BLaER1 (cell line): Measurements from ENCODE around the gene PTPRN.

Source experiments
- H3K27ac ChIP-seq: shearing (Covaris generic); formaldehyde crosslinking; 2 replicates; pipeline ENCODE4 v1.8.1; 2022
- H3K27me3 ChIP-seq: shearing (Covaris generic); formaldehyde crosslinking; 2 replicates; pipeline ENCODE4 v1.8.1; 2022
- H3K36me3 ChIP-seq: shearing (Covaris generic); formaldehyde crosslinking; 2 replicates; pipeline ENCODE4 v1.8.1; 2022
- H3K4me1 ChIP-seq: shearing (Covaris generic); formaldehyde crosslinking; 2 replicates; pipeline ENCODE4 v1.8.1; 2022
- H3K4me2 ChIP-seq: shearing (Covaris generic); formaldehyde crosslinking; 2 replicates; pipeline ENCODE4 v1.8.1; 2022
- H3K4me3 ChIP-seq: shearing (Covaris generic); formaldehyde crosslinking; 2 replicates; pipeline ENCODE4 v1.8.1; 2022
- H3K9ac ChIP-seq: shearing (Covaris generic); formaldehyde crosslinking; 2 replicates; pipeline ENCODE4 v1.8.1; 2022
- H3K9me3 ChIP-seq: shearing (Covaris generic); formaldehyde crosslinking; 2 replicates; pipeline ENCODE4 v1.8.1; 2022
- H4K20me1 ChIP-seq: shearing (Covaris generic); formaldehyde crosslinking; 2 replicates; pipeline ENCODE4 v1.8.1; 2022
- Cebpa-rat ChIP-seq: shearing (Covaris generic); IDR thresholded peaks from 2 replicates; pipeline ENCODE4 v1.8.1; 2022

Gene PTPRN

DNA sequence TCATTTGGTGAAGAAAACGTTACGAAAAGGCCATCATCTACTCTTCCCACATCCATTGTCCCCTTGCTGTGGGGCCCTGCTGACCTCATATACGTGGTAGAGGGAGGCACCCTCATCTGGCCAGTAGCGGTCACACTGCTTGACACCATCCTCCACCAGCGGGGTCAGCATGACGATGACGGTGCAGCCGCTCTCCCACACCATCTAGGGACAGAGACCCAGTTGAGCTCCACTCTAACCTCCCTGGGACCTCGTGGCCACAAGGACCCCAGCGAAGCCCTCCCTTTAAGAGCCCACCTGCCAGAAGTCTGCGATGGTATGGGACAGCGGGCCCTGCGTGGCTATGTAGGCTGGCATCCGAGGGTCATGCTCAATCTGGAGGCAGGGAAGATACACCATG lies 13.1 kb downstream of the PTPRN start:
- H4K20me1 ChIP-seq = no peaks in the 10 kb centered on the region; the same call in 1 of the 2 replicates
- H3K4me2 ChIP-seq = no peak overlapping the region
- no peak overlapping the region for H3K27ac ChIP-seq
- H3K36me3 ChIP-seq = no peaks in the 10 kb centered on the region
- no peak overlapping the region for H3K4me3 ChIP-seq
- H3K4me1 ChIP-seq = peaks cover 19% of the 10 kb centered on the region
- H3K27me3 ChIP-seq = peaks cover 24% of the 10 kb centered on the region
- TF ChIP-seq Cebpa-rat = no peak
- H3K9ac ChIP-seq = no peak overlapping the region
- no peaks in the 10 kb centered on the region for H3K9me3 ChIP-seq

DNA sequence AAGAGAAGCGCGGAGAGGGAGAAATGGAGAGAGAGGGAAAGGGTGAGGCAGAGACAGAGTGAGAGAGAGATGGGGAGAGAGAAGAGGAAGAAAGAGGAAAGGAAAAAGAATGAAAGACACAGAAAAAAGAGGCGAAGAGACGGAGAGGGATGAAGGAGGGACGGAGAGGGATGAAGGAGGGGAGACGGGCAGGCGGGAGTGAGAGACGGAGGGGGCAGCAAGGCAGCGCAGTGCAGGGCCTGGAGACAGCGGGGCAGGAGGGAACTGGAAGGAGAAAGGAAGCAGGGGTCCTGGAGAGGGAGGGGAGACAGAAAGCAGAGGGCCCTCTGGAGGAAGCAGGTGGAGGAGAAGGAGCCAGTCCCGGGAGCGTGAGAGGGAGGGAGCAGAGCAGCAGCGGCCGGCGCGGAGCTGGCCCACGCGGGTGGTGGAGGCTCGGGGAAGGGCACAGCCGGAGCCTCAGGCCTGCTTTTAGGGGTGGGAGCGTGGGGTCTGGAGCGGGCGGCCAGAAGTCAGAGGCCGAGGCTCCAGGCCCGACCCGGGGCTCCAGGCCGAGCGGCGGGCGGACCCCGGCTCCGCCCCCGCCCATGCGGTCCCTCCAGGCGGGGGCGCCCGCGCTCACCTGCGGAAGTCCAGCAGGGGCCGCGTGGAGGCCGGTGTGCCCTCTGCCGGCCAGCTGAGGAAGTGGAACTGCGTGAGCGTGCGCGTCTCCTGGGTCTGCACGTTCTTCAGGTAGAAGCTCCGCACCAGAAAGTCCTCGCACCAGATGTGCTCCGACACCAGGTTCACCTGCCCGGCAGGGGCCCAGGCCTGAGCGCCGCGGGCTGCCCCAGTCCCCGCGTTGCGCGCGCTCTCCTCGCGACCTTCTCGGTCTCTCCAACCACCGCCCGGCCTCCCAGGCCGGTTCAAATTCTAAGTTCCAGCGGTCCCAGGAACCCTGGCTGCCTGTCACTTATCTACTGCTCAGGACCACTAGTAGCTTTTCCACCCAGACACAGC lies 14.5 kb downstream of the PTPRN start:
- no peaks in the 10 kb centered on the region for H3K36me3 ChIP-seq
- peak overlapping the region; percentile 91 for H3K9ac ChIP-seq
- H4K20me1 ChIP-seq = no peaks in the 10 kb centered on the region
- no peak for TF ChIP-seq Cebpa-rat
- peak overlapping the region; percentile 96 for H3K4me2 ChIP-seq
- peak overlapping the region; percentile 71 for H3K4me3 ChIP-seq
- H3K27ac ChIP-seq = peak overlapping the region; percentile 90
- peaks cover 9% of the 10 kb centered on the region for H3K27me3 ChIP-seq
- no peaks in the 10 kb centered on the region for H3K9me3 ChIP-seq
- peaks cover 24% of the 10 kb centered on the region for H3K4me1 ChIP-seq

DNA sequence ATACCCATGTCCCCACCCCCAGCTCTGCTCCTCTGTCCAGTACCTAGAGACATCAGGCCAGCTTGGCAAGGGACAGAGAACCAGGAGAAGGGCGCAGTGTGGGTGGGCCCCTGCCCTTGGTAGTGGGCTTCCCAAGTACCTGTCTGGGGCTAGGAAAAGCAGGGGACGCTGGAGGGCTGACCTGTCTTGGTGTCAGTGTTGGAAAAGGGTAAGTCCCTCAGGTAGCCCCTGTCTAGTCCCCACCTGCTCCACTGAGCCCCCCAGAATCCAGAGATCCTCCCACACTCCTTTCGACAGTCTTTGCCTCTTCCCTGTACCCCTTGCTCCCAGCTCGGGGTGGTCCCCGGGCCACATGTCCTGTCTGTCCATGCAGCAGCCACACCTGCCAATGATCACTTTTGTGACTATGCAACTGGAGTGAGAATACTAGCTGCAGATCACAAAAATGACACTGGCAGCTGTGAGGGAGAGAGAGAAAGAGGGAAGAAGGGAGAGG lies 15.4 kb downstream of the PTPRN start:
- no peaks in the 10 kb centered on the region for H4K20me1 ChIP-seq
- peaks cover under 1% of the 10 kb centered on the region; the same call in 1 of the 2 replicates for H3K27me3 ChIP-seq
- no peak for TF ChIP-seq Cebpa-rat
- H3K9me3 ChIP-seq = no peaks in the 10 kb centered on the region
- peaks cover 20% of the 10 kb centered on the region for H3K4me1 ChIP-seq
- H3K36me3 ChIP-seq = no peaks in the 10 kb centered on the region
- H3K9ac ChIP-seq = peak overlapping the region; percentile 91; the same call in 1 of the 2 replicates
- H3K4me3 ChIP-seq = no peak overlapping the region; the same call in 1 of the 2 replicates
- peak overlapping the region; percentile 90 for H3K27ac ChIP-seq
- peak overlapping the region; percentile 96 for H3K4me2 ChIP-seq

DNA sequence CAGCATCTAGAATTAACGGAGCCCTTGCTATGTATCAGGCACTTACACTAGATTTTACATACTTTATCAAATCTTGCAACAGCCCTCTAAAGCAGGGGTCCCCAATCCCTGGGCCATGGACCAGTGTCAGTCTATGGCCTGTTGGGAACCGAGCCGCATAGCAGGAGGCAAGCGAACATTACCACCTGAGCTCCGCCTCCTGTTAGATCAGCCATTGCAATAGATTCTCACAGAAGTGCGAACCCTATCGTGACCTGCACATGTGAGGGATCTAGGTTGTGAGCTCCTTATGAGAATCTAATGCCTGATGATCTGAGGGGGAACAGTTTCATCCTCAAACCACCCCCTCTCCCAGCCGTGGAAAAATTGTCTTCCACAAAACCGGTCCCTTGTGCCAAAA lies 16.6 kb downstream of the PTPRN start:
- Histone ChIP-seq H3K9ac (no peak overlapping the region), H3K4me2 (no peak overlapping the region), H3K36me3 (no peaks in the 10 kb centered on the region), H3K27me3 (no peaks in the 10 kb centered on the region), H3K9me3 (no peaks in the 10 kb centered on the region), H3K27ac (no peak overlapping the region), H4K20me1 (no peaks in the 10 kb centered on the region), H3K4me3 (no peak overlapping the region), H3K4me1 (peaks cover 25% of the 10 kb centered on the region)
- TF ChIP-seq Cebpa-rat = no peak

DNA sequence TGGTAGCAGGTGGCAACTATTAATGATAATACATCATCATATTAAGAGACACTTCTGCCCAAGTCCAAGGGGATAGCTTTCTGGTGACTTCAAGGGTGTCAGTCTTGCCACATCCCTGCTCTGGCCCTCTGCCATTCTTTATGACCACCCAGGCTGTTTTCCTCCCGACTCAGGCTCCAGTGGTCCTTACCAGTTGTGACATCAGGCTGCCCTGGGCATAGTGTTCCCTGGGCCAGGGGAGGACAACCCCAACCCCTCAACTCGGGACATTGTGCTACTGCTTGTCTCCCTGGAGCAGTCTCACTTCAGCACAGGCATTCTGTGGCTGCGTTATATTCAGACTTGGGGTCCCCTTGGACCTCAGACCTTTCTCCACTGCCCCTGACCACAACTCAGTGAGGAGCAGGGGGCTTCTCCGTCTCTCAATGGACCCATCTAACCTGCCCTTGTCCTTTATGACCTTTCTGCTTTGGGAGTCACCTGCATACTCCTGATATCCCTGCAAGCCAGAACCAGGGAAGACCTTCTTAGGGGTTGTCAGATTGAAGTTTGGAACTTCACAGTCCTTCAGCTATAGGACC lies 17.2 kb downstream of the PTPRN start:
- Histone ChIP-seq H3K27me3 (no peaks in the 10 kb centered on the region), H3K27ac (no peak overlapping the region)

DNA sequence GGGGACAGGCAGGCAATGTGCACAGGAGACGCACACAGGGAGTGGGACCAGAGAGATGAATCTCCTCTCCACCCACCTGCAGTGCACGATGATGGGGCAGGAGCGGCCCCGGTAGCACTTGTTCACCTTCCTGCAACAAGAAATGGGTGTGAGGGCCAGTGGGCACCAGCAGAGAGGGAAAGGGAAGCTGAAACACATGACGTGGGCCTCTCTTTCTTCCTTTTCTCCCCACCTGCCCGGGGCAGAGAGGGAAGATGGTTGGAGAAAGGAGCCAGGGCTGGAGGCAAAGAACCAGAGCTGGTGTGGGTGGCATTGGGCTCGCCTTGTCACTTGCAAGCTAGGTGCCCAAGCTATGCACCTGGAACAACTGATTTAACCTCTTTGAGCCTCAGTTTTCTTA lies 17.8 kb downstream of the PTPRN start:
- H3K4me2 ChIP-seq = no peak overlapping the region
- peaks cover 28% of the 10 kb centered on the region for H3K4me1 ChIP-seq
- H3K9ac ChIP-seq = no peak overlapping the region
- H3K9me3 ChIP-seq = no peaks in the 10 kb centered on the region
- H3K27ac ChIP-seq = no peak overlapping the region
- H4K20me1 ChIP-seq = no peaks in the 10 kb centered on the region
- no peak overlapping the region for H3K4me3 ChIP-seq
- no peak for TF ChIP-seq Cebpa-rat
- no peaks in the 10 kb centered on the region for H3K27me3 ChIP-seq
- no peaks in the 10 kb centered on the region; the same call in 1 of the 2 replicates for H3K36me3 ChIP-seq

More for the DNA sequence above, 17.2 kb downstream of the PTPRN start:
- no peak overlapping the region for H3K4me3 ChIP-seq
- H4K20me1 ChIP-seq = no peaks in the 10 kb centered on the region
- H3K9me3 ChIP-seq = no peaks in the 10 kb centered on the region
- no peak overlapping the region for H3K9ac ChIP-seq
- H3K36me3 ChIP-seq = no peaks in the 10 kb centered on the region
- H3K4me1 ChIP-seq = peaks cover 25% of the 10 kb centered on the region
- H3K4me2 ChIP-seq = no peak overlapping the region
- TF ChIP-seq Cebpa-rat = no peak

DNA sequence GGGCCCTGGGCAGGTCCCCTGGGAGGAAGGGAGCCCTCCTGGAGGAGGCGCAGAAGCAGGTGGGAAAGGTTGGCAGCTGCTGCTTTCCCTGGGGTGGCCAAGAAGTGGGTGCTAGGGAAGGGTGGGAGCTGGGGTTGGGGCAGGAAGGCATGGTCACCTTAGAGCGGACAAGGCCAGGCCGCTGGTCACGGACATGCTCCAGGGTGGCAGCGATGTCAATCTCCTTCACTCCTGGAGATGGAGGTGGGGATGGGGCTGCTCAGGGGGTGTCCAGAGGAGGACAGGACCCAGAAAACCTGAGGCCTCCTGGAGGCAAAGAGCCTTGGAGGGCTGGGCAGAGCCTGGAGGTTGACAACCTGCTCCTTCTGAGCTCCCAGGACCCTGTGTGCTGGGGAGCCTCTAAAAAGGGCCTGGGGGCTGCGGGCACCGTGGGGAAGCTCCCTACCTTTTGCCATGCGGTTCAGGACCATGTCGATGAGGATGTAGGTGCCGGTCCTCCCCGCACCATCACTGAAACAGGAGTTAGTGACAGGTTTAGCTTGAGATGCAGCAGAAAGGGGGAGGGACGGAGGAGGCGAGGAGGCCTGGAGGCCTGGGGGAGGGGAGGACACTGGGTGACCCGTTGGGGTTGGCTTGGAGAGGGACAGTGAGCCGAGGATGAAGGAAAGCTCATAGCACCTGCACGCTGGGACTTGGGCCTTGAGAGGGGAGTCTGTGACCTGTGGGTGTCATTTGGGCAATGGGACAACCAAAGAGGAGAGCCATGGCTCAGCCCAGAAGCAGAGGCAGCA lies 18.6 kb downstream of the PTPRN start:
- Histone ChIP-seq H3K4me2 (no peak overlapping the region), H3K9ac (no peak overlapping the region), H3K9me3 (no peaks in the 10 kb centered on the region), H4K20me1 (no peaks in the 10 kb centered on the region; the same call in 1 of the 2 replicates), H3K4me1 (peaks cover 36% of the 10 kb centered on the region), H3K27me3 (no peaks in the 10 kb centered on the region), H3K4me3 (no peak overlapping the region), H3K36me3 (no peaks in the 10 kb centered on the region; the same call in 1 of the 2 replicates), H3K27ac (no peak overlapping the region)
- TF ChIP-seq Cebpa-rat = no peak

DNA sequence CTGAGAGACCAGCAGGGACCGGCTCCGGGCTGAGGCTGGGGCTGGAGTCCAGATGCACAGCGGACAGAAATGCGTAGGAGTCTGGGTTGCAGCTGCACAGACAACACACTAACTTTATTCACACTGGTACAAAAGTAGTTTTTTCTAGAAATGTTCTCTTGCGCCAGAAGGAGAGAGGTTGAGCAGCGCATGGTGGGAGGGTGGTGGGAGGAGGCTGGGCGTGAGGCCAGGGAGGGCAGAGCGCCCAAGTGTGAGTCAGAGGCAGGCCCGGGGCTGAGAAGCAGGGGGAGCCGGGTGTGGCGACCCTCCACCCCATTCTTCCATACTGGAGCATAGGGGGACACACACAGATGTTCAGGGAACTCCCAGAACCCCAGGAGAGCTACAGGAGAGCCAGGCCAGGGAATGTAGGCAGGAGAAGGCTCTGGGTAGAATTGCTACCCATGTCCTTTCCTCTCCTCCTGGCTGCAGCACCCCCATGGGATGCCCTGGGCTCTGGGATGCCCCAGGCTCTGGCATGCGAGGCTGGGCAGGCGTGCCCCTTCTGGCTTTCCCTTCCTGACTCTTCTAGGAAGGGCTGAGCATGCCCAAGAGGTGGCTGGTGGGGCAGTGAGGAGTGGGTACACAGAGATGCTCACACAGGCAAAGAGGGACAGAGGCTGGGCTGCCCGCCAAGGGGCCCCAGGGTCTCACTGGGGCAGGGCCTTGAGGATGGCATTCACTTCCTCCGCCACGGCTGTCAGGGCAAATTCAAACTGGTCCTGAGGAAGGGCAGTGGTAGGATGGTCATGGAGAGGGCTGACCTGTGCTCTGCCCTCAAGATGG lies 19.5 kb downstream of the PTPRN start:
- no peak for TF ChIP-seq Cebpa-rat
- no peak overlapping the region for H3K4me2 ChIP-seq
- H3K27me3 ChIP-seq = no peaks in the 10 kb centered on the region
- no peaks in the 10 kb centered on the region for H3K9me3 ChIP-seq
- no peak overlapping the region for H3K27ac ChIP-seq
- H3K4me1 ChIP-seq = peaks cover 39% of the 10 kb centered on the region
- no peak overlapping the region for H3K4me3 ChIP-seq
- peaks cover 2% of the 10 kb centered on the region; the same call in 1 of the 2 replicates for H3K36me3 ChIP-seq
- peaks cover 5% of the 10 kb centered on the region; the same call in 1 of the 2 replicates for H4K20me1 ChIP-seq
- H3K9ac ChIP-seq = no peak overlapping the region

DNA sequence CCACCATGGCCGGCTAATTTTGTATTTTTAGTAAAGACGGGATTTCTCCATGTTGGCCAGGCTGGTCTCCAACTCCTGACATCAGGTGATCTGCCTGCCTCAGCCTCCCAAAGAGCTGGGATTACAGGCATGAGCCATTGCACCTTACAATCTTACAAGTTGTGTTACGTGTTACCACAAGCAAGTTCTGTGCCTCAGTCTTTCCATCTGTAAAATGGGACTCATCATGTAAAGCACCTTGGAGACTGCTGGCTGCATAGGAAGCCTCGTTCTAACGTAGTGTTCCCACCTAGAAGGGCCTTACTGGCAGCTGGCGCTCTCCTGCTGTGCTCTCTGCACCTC lies 20.0 kb downstream of the PTPRN start:
- Histone ChIP-seq H3K9me3 (no peaks in the 10 kb centered on the region), H3K4me1 (peaks cover 42% of the 10 kb centered on the region), H3K27me3 (no peaks in the 10 kb centered on the region), H3K4me3 (no peak overlapping the region), H4K20me1 (peaks cover 11% of the 10 kb centered on the region; the same call in 1 of the 2 replicates), H3K4me2 (no peak overlapping the region), H3K36me3 (peaks cover 8% of the 10 kb centered on the region; the same call in 1 of the 2 replicates), H3K9ac (no peak overlapping the region), H3K27ac (no peak overlapping the region)
- no peak for TF ChIP-seq Cebpa-rat
